Large intestine (tissue), 3 donors: Measurements from ENCODE around the gene XYLB. TPM values are rescaled to one million over a fixed set of nuclear protein-coding genes. Genes with fewer than 3 reads are reported as not detected.

ENCODE experiments used
- DNase-seq, 2 donors: peaks; one replicate each; pipeline versions ENCODE4 v3.0.0 to v3.0.0-alpha.2; 2013
- H3K27ac ChIP-seq: one replicate; pipeline ENCODE4 v1.5.1; 2013; ENCODE audit warnings: low read length
- H3K27me3 ChIP-seq: 2 replicates; pipeline ENCODE4 v1.6.1; 2013; ENCODE audit warnings: low read length; ENCODE audit not compliant: control insufficient read depth, insufficient read depth
- H3K36me3 ChIP-seq: 2 replicates; pipeline ENCODE4 v1.6.1; 2013; ENCODE audit warnings: low read length; ENCODE audit not compliant: control insufficient read depth, insufficient read depth
- H3K4me1 ChIP-seq: one replicate; pipeline ENCODE4 v1.6.1; 2013; ENCODE audit warnings: low read length; ENCODE audit not compliant: control insufficient read depth, insufficient read depth
- H3K4me3 ChIP-seq: one replicate; pipeline ENCODE4 v1.5.1; 2013; ENCODE audit warnings: low read length
- H3K9me3 ChIP-seq: one replicate; pipeline ENCODE4 v1.6.1; 2013; ENCODE audit warnings: mild to moderate bottlenecking, low read depth, low read length, moderate library complexity; ENCODE audit not compliant: control insufficient read depth
- WGBS: methylation state at CpG from one replicate; pipeline ENCODE4 v1.1.5; 2013; ENCODE audit warnings: low lambda C conversion rate; ENCODE audit not compliant: insufficient coverage; 5-methylcytosine and 5-hydroxymethylcytosine counted together
- polyA plus RNA-seq: library from polyadenylated mRNA; unstranded; fragments of 120-200 nt; gene quantifications from one replicate; pipeline ENCODE4 v1.2.1, GENCODE V29; 2013

Gene XYLB
- polyA plus RNA-seq, 1 donor = 30.1 TPM

DNA sequence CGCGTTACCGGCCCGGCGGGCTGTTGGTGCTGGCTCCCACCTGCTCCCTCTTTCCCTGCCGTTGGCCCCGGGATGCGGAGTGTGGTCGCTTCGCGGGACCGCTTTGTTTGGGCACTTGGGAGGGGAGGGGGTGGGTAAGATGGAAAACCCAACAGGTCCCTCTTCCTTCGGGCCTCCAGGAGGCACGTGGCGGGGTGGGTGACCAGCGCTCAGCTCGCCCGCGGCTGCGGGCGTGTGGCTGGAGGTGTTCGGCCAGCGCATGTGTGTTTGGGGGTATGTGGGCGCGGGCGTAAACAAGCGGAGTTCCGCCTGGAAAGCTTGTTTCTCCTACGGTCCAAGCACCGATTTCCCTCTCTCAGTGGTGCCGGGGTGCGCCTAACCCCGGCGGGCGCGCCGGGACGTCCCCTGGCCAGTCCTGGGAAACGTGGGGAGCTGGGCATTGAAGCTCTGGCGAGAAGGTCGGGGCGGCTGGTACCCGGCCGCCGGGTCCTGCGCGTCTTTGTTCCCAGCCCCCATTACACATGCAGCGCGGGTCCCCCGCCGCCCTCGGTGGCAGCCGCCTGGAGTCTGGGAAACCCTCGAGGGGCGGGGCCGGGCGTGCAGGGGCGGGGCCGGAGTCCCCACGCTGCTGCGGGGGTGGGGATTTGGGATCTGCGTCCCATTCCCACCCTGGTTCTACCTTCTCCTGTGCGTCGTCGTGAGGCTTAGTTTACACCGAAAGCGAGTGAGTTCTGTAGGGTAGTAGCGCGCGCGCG lies 108.5 kb downstream of the XYLB start:
- no CpG with 5 or more reads among the region's 72 CpGs for WGBS
- Histone ChIP-seq H3K27me3 (no peaks in the 10 kb centered on the region), H3K4me3 (peak overlapping the region; percentile 83), H3K27ac (peak overlapping the region; percentile 94), H3K36me3 (no peaks in the 10 kb centered on the region), H3K9me3 (peaks cover 7% of the 10 kb centered on the region), H3K4me1 (peaks cover 31% of the 10 kb centered on the region)
- DNase-seq = peak; percentile 73 to 87

DNA sequence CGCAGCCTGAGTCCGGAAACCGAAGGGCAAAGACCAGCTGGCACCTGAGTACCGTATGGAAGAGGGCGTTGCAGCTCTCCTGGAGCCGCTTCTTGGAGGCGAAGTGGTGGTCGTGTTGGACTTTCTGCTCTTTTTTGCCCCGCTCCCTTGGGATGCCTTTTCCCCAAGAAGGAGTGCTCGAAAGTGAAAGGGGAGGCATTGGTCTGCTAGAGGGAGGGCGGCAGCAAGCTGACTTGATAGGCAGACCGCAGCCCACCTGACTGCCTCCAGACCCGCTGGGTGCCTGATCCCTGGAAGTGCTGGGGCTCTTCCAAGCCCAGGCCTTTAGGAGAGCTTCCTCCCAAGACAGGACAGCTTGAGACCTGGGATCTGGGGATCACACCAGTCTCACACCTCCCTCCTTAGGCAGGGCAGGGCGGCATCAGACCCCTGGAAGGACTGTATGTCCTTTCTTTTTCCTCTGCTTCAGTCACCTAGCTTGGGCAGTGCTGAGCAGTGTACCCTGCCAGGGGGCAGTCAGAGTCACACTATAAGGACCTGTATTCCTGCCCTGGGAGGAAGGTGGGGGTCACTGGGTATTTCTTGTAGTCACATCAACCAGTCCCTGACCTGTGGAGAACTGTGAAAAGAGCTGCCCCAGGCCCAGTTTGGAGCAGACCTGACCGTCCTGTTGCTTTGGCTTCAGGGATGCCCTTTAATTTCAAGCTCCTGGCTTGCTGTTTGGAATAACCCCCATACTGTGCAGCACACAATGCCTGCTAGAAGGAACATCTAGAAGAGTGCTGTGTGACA lies 109.2 kb downstream of the XYLB start:
- no CpG with 5 or more reads among the region's 15 CpGs for WGBS
- Histone ChIP-seq H3K27me3 (no peaks in the 10 kb centered on the region), H3K9me3 (peaks cover 5% of the 10 kb centered on the region), H3K27ac (peak overlapping the region; percentile 94), H3K4me1 (peaks cover 37% of the 10 kb centered on the region), H3K4me3 (peak overlapping the region; percentile 83), H3K36me3 (no peaks in the 10 kb centered on the region)
- DNase-seq = peak in 1 of 2 donors; percentile 93

DNA sequence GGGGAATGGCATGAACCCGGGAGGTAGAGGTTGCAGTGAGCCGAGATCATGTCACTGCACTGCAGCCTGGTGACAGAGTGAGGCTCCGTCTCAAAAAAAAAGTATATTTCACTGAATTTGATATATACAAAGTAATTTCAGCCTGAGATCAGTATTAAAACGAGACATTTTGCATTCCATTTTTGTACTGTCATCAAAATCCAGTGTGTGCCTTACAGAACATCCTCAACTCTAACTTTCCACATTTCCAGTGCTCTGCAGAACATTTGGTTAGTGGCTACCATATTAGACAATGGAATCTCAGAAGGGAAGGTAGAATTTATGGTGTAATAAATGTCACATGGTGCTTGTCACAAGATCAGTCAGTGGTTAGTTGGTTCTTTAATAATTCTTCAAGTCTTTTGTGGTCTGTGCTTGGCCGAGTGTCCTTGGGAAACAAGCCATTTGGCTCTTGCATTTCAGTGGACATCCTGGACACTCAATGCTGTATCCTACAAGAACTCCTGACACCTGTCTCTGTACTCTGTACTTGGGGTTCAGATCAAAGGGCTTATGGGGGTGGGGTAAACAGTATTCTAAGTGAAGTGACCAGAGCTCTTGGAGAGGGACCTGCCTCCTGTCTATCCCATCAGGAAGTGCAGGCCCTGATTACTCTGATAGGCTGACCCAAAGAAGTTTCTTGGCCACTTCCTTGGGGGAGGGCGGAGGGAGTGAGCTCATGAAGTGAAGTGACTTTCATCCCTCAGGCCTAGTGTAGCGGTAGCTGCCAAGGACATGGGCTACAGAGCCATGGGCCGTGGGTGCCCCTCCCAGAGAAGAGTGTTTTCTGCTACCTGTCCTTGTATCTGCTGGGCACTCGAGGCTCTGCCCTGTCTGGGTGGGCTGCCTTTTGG lies 110.8 kb downstream of the XYLB start:
- 67% methylated on average over 3 of the region's 9 CpGs for WGBS
- Histone ChIP-seq H3K9me3 (peaks cover 4% of the 10 kb centered on the region), H3K27me3 (no peaks in the 10 kb centered on the region), H3K27ac (peak overlapping the region; percentile 68), H3K4me3 (no peak overlapping the region), H3K4me1 (peaks cover 37% of the 10 kb centered on the region), H3K36me3 (no peaks in the 10 kb centered on the region)
- DNase-seq = peak; percentile 38 to 59

DNA sequence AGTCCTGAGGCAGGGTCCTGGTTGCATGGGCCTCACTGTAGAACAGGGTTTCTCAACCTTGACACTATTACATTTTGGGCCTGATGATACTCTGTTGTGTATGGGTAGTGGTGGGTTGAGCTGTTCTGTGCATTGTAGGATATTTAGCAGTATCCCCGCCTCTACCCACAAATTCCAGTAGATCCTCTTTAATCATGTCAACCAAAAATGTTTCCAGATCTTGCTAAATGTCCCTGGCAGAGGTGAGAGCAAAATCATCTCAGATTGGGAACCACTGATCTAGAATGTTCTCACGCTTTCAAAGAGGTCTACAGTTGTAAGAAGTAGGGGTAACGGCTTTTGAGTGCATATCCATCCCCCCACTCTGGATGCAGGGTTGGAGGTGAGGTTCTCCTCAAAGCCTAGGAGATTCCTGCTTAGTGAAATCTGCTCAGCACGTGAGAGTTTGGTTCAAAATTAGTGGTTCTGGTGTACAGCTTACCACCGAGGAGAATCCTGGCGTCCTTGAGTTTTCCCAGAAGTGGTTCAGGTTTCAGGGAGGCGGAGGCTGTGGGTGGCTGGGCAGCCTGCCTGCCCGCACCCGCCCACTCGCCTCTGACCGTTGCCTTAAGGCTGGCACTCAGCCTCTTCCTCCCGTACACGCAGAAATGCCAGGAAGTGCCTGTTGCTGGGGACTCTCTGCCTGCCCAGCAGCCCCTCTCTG lies 112.4 kb downstream of the XYLB start:
- no peak overlapping the region for H3K27ac ChIP-seq
- no peak overlapping the region for H3K4me3 ChIP-seq
- no peak for DNase-seq
- H3K36me3 ChIP-seq = no peaks in the 10 kb centered on the region
- WGBS = no CpG with 5 or more reads among the region's 13 CpGs
- no peaks in the 10 kb centered on the region for H3K27me3 ChIP-seq
- peaks cover 4% of the 10 kb centered on the region for H3K9me3 ChIP-seq
- peaks cover 32% of the 10 kb centered on the region for H3K4me1 ChIP-seq

DNA sequence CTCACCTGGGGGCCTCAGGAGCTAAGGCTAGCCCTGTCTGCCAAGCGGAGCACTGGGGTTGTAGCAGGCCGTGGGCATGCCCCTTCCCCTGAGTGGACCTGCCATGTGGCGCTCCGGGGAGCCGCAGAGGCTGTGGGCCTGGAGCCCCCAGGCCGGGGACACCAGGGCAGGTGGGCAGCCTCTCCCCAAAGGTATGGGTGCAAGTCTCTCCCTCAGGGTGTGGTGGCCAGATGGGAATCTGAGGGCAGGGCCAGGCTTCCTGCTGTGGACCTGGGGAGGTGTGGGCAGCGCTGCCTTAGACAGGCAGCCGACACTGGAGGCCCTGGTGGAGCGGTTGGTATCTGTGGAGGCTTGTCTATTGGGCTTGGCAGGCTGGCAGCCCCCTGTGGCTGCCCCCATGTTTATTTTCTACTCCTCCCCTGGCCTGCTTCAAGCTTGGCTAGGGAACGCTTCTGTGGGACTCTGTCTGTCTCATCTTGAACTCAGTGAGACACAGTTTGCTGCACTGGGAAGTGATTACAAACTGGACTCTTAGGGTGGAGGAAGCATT lies 113.0 kb downstream of the XYLB start:
- Histone ChIP-seq H3K27me3 (no peaks in the 10 kb centered on the region), H3K27ac (no peak overlapping the region), H3K36me3 (no peaks in the 10 kb centered on the region), H3K4me3 (no peak overlapping the region), H3K4me1 (peaks cover 32% of the 10 kb centered on the region), H3K9me3 (peaks cover 4% of the 10 kb centered on the region)
- WGBS = no CpG with 5 or more reads among the region's 10 CpGs
- DNase-seq = no peak

DNA sequence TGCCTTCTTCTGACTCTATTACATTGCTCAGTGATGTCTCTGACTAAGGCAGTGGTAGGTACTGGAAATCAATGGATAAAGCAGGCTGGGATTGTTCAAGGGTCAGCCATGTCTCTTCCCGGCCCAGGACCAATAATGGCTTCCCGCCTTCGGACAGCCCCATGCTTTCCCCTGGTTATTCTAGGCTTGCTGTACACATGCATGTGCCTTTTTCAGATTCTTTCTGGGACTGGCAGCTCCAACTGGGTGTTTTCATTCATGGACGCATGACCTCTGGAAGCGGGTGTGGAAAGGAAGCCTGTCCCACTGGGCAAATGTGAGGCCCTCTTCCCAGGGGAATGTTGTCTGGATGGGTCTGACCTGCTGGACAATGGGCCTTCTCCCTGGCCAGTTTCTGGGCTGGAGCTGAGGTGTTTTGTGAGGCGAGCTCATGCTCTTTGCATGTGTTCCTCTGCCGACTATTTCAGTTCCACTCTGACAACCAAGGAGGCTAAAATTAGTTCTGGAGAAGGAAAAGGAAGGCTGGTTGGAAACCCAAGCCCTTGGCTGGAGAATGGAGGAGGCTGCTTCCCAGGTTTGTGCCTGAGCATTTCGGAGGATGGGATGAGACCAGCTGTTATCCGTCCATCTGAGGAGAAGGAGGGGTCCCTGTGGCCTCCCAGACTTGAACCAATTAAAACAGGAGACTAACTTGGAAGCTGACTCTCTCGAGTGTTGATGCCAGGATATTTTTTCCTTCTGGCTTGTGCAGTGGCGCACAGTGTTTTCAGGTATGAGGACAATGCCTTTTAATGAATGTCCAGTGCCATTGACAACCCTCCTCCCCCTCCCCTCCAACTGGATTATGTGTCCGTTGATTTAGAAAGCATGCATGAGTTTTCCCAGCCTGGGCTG lies 114.0 kb downstream of the XYLB start:
- Histone ChIP-seq H3K36me3 (no peaks in the 10 kb centered on the region), H3K27ac (no peak overlapping the region), H3K27me3 (no peaks in the 10 kb centered on the region), H3K9me3 (peaks cover 8% of the 10 kb centered on the region), H3K4me3 (no peak overlapping the region), H3K4me1 (peaks cover 32% of the 10 kb centered on the region)
- no peak for DNase-seq
- whole genome bisulfite sequencing = no CpG with 5 or more reads among the region's 12 CpGs

Other genes with a start within 250 kb of the XYLB start
- gene ACAA1, start 209.7 kb upstream of the XYLB start, polyA plus RNA-seq = 96.2 TPM
- gene MYD88, start 208.1 kb upstream of the XYLB start, polyA plus RNA-seq = 31.0 TPM
- gene OXSR1, start 181.2 kb upstream of the XYLB start, polyA plus RNA-seq = 30.4 TPM
- gene SLC22A13, start 81.0 kb upstream of the XYLB start, polyA plus RNA-seq = 0.34 TPM
- gene SLC22A14, start 64.5 kb upstream of the XYLB start, polyA plus RNA-seq = 0.13 TPM
- 8.0 TPM for gene ACVR2B, start 107.1 kb downstream of the XYLB start, polyA plus RNA-seq
- gene EXOG, start 149.6 kb downstream of the XYLB start, polyA plus RNA-seq = 10.4 TPM